Endothelial cell of umbilical vein (primary cell): Measurements from ENCODE around the gene SNORC.

Source experiments
- EZH2 ChIP-seq: IDR thresholded peaks from 2 replicates; pipeline ENCODE4 v1.6.1; 2012; ENCODE audit warnings: borderline replicate concordance, low read depth, mild to moderate bottlenecking, moderate library complexity, low read length, inconsistent platforms; ENCODE audit not compliant: severe bottlenecking
- FOS ChIP-seq: IDR thresholded peaks from 2 replicates; pipeline ENCODE4 v1.6.1; 2011; ENCODE audit warnings: mild to moderate bottlenecking, low read length, moderate library complexity, borderline replicate concordance; ENCODE audit not compliant: insufficient read depth
- JUN ChIP-seq: IDR thresholded peaks from 2 replicates; pipeline ENCODE4 v1.6.1; 2011; ENCODE audit warnings: borderline replicate concordance, low read depth; ENCODE audit not compliant: insufficient read length, insufficient read depth
- MYC ChIP-seq: IDR thresholded peaks from one replicate; pipeline ENCODE4 v1.6.1; 2011; ENCODE audit warnings: mild to moderate bottlenecking, low read depth, low read length
- POLR2A ChIP-seq: IDR thresholded peaks from 2 replicates; pipeline ENCODE4 v1.6.1; 2012; ENCODE audit warnings: low read depth, mild to moderate bottlenecking, control low read depth, low read length
- POLR2AphosphoS5 ChIP-seq: IDR thresholded peaks from 2 replicates; pipeline ENCODE4 v1.6.1; 2012; ENCODE audit warnings: low read depth, mild to moderate bottlenecking, control low read depth, low read length, moderate library complexity; ENCODE audit not compliant: insufficient read depth
- TF ChIP-seq, protein P1 (sequence below), 2 donors: IDR thresholded peaks; 1 replicate in 1 of 2; 2 replicates in 1 of 2; pipeline ENCODE4 v1.5.1; 2011; ENCODE audit warnings: low read length in 2 of 2, mild to moderate bottlenecking in 2 of 2, moderate library complexity in 2 of 2, control low read depth in 1 of 2, inconsistent platforms in 1 of 2, low read depth in 1 of 2; ENCODE audit not compliant: insufficient read depth in 1 of 2; ENCODE audit errors: extremely low read depth in 1 of 2
- TF ChIP-seq, protein P2 (sequence below): IDR thresholded peaks from 2 replicates; pipeline ENCODE4 v1.6.1; 2011; ENCODE audit not compliant: insufficient read depth, insufficient read length

DNA sequence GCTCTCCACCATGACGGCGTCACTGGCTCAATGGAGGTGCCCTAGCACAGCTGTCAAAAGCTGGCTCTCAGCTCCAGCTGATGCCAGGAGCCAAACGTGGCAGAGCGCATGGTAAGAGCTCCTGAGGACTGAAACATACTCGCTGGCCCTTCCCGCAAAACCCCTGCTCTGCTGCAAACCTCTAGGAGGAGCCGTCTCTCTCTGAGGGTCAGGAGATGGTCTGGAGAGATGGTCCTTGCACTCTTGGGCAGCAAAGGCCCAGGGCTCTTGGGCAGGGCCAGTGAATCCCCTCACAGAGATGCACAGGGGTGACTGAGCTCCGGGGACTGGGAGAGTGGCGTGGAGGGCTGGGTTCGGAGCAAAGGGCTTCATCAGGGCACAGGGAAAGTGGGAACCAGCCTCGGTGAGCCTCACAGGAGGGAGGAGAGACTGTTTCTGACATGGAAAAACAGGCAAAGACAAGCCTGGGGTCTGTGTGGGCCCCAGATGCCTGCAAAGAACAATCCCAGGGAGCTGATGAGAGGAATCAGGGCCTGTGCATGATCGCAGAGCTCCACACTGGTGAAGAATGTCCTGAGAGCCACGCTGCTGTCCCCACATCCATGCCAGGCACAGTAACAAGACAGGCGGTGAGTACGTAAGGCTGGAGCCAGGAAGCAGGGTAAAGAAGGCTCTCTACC is 17.2 kb downstream of the SNORC start:
- TF ChIP-seq, protein P1, sequence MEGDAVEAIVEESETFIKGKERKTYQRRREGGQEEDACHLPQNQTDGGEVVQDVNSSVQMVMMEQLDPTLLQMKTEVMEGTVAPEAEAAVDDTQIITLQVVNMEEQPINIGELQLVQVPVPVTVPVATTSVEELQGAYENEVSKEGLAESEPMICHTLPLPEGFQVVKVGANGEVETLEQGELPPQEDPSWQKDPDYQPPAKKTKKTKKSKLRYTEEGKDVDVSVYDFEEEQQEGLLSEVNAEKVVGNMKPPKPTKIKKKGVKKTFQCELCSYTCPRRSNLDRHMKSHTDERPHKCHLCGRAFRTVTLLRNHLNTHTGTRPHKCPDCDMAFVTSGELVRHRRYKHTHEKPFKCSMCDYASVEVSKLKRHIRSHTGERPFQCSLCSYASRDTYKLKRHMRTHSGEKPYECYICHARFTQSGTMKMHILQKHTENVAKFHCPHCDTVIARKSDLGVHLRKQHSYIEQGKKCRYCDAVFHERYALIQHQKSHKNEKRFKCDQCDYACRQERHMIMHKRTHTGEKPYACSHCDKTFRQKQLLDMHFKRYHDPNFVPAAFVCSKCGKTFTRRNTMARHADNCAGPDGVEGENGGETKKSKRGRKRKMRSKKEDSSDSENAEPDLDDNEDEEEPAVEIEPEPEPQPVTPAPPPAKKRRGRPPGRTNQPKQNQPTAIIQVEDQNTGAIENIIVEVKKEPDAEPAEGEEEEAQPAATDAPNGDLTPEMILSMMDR (IDR thresholded peaks at IDR 0.05; ENCODE audit: extremely low read depth in 1 of 2, insufficient read depth in 1 of 2, low read depth in 1 of 2, low read length in 2 of 2), result peak in 1 of 2 donors; percentile 4
- no peak for TF ChIP-seq EZH2
- TF ChIP-seq POLR2A, result no peak
- TF ChIP-seq POLR2AphosphoS5, result no peak
- no peak for TF ChIP-seq FOS
- TF ChIP-seq, protein P2, sequence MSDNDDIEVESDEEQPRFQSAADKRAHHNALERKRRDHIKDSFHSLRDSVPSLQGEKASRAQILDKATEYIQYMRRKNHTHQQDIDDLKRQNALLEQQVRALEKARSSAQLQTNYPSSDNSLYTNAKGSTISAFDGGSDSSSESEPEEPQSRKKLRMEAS, result no peak
- TF ChIP-seq MYC, result no peak
- TF ChIP-seq JUN, result no peak
